H1 (cell line): ENCODE data around the gene PRAF2. TPM values are rescaled to one million over a fixed set of nuclear protein-coding genes. Genes with fewer than 3 reads are reported as not detected.

Source experiments
- JUN ChIP-seq: IDR thresholded peaks from 2 replicates; pipeline ENCODE4 v1.6.1; 2011; ENCODE audit warnings: low read depth, mild to moderate bottlenecking, improper control_type of control experiment, low read length
- polyA plus RNA-seq, 7 experiments: library from polyadenylated mRNA; depleted of rRNA in 3 of 7; stranded (reverse) in 5 of 7; unstranded in 2 of 7; fragments of >200 nt in 5 of 7; fragments of 200-250 nt in 2 of 7; gene quantifications; 1 replicate in 5 of 7; 2 replicates in 1 of 7; 4 replicates in 1 of 7; pipeline versions ENCODE4 v1.2.1 to v1.2.3, GENCODE V29; 2011 to 2013; ENCODE audit warnings: missing spikeins in 2 of 7, mixed read lengths in 2 of 7
- total RNA-seq: library from RNA; stranded (reverse); fragmentation: NEBNext Ultra II Directional; extraction: Animal tissue kit (Norgen Biotek cat#: 25700); gene quantifications from 2 replicates; pipeline ENCODE4 v1.2.1, GENCODE V29; 2021
- TF ChIP-seq, protein P1 (sequence below): fragments of 300-600 bp; sonication (generic); IDR thresholded peaks from 2 replicates; pipeline ENCODE4 v1.7.1; 2012; ENCODE audit warnings: low read length, moderate library complexity, mild to moderate bottlenecking, inconsistent platforms; ENCODE audit not compliant: insufficient replicate concordance

PRAF2 gene
- total and polyA plus RNA-seq, 2 of the 8 experiments (the other 6 are each of a cell fraction or from before 2014, with no cell fraction given), result 11.3 to 15.4 TPM

DNA sequence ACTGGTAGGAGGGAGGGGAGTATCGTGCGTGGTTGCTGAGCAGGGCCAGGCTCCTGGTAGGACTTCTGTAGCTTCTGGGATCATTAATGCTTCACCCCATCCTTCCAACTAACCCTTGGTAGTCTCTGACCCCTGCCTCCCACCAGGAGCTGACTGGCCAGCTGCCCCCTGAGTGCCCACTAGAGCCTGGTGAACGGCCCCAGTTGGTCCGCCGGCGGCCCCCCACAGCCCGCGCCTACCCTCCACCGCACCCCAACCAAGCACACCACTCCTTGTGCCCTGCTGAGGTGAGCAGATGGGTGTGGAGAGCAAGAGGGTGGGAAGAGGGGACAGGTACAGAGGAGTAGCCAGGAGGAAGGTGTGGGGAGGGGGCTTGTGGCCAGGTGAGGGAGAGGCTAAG is 10.1 kb downstream of the PRAF2 start (continued):
- TF ChIP-seq, protein P1, sequence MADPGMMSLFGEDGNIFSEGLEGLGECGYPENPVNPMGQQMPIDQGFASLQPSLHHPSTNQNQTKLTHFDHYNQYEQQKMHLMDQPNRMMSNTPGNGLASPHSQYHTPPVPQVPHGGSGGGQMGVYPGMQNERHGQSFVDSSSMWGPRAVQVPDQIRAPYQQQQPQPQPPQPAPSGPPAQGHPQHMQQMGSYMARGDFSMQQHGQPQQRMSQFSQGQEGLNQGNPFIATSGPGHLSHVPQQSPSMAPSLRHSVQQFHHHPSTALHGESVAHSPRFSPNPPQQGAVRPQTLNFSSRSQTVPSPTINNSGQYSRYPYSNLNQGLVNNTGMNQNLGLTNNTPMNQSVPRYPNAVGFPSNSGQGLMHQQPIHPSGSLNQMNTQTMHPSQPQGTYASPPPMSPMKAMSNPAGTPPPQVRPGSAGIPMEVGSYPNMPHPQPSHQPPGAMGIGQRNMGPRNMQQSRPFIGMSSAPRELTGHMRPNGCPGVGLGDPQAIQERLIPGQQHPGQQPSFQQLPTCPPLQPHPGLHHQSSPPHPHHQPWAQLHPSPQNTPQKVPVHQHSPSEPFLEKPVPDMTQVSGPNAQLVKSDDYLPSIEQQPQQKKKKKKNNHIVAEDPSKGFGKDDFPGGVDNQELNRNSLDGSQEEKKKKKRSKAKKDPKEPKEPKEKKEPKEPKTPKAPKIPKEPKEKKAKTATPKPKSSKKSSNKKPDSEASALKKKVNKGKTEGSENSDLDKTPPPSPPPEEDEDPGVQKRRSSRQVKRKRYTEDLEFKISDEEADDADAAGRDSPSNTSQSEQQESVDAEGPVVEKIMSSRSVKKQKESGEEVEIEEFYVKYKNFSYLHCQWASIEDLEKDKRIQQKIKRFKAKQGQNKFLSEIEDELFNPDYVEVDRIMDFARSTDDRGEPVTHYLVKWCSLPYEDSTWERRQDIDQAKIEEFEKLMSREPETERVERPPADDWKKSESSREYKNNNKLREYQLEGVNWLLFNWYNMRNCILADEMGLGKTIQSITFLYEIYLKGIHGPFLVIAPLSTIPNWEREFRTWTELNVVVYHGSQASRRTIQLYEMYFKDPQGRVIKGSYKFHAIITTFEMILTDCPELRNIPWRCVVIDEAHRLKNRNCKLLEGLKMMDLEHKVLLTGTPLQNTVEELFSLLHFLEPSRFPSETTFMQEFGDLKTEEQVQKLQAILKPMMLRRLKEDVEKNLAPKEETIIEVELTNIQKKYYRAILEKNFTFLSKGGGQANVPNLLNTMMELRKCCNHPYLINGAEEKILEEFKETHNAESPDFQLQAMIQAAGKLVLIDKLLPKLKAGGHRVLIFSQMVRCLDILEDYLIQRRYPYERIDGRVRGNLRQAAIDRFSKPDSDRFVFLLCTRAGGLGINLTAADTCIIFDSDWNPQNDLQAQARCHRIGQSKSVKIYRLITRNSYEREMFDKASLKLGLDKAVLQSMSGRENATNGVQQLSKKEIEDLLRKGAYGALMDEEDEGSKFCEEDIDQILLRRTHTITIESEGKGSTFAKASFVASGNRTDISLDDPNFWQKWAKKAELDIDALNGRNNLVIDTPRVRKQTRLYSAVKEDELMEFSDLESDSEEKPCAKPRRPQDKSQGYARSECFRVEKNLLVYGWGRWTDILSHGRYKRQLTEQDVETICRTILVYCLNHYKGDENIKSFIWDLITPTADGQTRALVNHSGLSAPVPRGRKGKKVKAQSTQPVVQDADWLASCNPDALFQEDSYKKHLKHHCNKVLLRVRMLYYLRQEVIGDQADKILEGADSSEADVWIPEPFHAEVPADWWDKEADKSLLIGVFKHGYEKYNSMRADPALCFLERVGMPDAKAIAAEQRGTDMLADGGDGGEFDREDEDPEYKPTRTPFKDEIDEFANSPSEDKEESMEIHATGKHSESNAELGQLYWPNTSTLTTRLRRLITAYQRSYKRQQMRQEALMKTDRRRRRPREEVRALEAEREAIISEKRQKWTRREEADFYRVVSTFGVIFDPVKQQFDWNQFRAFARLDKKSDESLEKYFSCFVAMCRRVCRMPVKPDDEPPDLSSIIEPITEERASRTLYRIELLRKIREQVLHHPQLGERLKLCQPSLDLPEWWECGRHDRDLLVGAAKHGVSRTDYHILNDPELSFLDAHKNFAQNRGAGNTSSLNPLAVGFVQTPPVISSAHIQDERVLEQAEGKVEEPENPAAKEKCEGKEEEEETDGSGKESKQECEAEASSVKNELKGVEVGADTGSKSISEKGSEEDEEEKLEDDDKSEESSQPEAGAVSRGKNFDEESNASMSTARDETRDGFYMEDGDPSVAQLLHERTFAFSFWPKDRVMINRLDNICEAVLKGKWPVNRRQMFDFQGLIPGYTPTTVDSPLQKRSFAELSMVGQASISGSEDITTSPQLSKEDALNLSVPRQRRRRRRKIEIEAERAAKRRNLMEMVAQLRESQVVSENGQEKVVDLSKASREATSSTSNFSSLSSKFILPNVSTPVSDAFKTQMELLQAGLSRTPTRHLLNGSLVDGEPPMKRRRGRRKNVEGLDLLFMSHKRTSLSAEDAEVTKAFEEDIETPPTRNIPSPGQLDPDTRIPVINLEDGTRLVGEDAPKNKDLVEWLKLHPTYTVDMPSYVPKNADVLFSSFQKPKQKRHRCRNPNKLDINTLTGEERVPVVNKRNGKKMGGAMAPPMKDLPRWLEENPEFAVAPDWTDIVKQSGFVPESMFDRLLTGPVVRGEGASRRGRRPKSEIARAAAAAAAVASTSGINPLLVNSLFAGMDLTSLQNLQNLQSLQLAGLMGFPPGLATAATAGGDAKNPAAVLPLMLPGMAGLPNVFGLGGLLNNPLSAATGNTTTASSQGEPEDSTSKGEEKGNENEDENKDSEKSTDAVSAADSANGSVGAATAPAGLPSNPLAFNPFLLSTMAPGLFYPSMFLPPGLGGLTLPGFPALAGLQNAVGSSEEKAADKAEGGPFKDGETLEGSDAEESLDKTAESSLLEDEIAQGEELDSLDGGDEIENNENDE, result no peak
- TF ChIP-seq JUN, result no peak
